GM18873 (cell line): Measurements from ENCODE around the gene PRPF19.

Source experiments
- ATAC-seq: cut with Tn5 transposase; IDR thresholded peaks from one replicate; pipeline ENCODE4 v1.9.1; 2021; ENCODE audit warnings: mild to moderate bottlenecking, moderate library complexity, moderate number of reproducible peaks; ENCODE audit not compliant: unreplicated experiment, low FRiP score

PRPF19 gene

DNA sequence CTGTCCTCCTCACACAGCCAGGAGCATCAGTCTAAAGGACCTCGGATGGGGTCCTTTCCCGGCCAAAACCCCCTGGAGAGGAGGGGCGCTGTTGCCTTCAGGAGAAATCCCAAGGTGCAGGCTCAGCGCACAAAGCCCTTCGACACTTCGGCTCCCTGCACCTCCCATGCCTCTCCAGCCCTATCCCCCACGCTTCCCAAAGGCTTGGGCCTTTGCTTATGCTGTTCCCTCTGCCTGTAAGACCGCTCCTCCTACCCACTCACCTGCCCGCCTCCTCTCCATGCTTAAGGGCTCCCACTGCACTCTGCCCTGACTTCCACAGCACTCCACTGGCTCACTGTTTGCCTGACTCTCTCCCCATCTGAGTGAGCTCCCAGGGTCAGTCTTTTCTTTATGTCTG lies 32.1 kb upstream of the PRPF19 start:
- no peak for ATAC-seq

- ATAC-seq = no peak
Observed at GRCh38 chr11:60937811-60938210, 31.4 kb upstream of the PRPF19 start.

GRCh38 chr11:60937144-60937527 lies 30.8 kb upstream of the PRPF19 start:
- ATAC-seq = no peak

DNA sequence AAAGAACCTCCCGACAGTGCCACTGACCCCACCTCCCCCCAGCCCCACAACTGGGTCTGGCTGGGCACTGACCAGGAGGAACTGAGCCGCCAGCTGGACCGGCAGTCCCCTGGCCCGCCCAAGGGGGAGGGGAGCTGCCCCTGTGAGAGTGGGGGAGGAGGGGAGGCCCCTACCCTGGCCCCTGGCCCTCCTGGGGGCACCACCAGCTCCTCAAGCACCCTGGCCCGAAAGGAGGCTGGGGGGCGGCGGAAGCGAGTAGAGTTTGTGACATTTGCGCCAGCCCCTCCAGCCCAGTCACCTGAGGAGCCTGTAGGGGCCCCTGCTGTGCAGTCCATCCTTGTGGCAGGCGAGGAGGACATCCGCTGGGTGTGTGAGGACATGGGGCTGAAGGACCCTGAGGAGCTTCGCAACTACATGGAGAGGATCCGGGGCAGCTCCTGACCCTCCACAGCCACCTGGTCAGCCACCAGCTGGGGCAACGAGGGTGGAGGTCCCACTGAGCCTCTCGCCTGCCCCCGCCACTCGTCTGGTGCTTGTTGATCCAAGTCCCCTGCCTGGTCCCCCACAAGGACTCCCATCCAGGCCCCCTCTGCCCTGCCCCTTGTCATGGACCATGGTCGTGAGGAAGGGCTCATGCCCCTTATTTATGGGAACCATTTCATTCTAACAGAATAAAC lies 30.2 kb upstream of the PRPF19 start:
- no peak for ATAC-seq

GRCh38 chr11:60935676-60936442 lies 29.5 kb upstream of the PRPF19 start:
- no peak for ATAC-seq

GRCh38 chr11:60934790-60935605 lies 28.6 kb upstream of the PRPF19 start:
- ATAC-seq = no peak

- no peak for ATAC-seq
Observed at GRCh38 chr11:60934124-60934789, 27.9 kb upstream of the PRPF19 start.

- no peak for ATAC-seq
Observed at GRCh38 chr11:60933416-60934123, 27.2 kb upstream of the PRPF19 start.

DNA sequence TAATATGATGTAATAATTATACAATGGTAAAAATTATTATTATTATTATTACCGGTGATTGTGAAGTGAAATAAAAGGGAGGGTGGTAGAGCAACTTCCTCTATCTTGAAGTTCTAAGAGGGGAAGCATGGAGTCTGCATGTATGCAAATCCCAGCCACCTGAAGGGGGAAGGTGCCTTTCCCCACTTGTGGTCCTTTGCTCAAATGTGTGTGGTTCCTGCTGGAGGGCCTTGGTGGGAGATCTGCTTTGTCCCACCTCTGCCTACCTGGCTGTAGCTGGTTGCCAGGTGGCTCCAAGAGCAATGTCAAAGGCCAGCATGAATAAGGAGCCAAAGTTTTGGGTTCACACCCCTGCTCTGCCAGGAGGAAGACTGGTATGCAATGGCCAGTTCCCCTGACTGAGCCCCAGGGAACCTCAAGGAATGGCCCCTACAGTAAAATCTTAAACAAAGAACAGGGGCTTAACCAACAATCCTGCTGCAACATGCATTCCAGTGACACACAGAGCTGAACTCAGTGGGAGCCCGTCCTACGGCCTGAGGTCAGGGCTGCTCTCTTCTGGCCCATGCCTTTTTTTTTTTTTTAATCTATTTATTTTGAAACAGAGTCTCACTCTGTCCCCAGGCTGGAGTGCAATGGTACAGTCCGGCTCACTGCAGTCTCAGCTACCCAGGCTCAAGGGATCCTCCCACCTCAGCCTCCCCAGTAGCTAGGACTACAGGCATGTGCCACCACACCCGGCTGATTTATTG lies 26.4 kb upstream of the PRPF19 start:
- no peak for ATAC-seq

GRCh38 chr11:60931917-60932316 lies 25.5 kb upstream of the PRPF19 start:
- ATAC-seq = no peak

DNA sequence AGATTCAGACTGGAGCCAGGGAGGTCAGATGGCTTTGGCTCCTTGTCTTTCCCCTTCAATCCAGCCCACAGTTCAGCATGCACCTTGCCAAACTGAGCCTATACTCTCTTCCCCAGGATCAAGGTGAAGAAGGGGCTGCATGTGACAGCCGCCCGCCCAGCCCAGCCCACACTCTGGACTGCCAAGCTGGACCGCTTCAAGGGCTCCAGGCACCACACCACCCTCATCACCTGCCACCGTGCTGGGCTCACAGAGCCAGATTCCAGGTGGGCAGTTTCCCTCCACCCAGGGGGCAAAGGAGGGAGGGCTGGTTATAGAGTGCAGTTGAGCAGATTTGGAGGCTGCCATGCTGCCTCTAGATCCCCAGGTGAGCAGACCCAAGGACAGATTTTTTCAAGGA lies 24.0 kb upstream of the PRPF19 start:
- ATAC-seq = no peak

DNA sequence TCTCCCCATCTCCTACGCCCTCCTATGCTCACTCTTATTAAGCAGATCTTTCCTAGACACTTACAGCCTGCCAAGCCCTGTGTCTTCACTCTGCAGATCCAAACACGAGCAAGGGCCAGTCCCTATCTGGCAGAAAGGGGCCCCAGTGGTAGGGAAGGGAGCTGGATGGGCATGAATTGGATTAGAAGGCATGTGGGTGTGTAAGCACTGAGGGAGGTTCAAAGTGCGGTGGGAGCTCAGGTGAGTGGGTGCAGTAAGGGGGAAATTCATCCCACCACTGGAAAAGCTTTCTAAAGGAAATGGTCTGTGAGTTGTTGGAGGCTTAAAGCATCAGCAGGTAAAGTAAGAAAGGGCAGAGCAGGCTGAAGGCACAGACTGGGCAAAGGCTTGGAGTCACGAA lies 23.4 kb upstream of the PRPF19 start:
- ATAC-seq = no peak

DNA sequence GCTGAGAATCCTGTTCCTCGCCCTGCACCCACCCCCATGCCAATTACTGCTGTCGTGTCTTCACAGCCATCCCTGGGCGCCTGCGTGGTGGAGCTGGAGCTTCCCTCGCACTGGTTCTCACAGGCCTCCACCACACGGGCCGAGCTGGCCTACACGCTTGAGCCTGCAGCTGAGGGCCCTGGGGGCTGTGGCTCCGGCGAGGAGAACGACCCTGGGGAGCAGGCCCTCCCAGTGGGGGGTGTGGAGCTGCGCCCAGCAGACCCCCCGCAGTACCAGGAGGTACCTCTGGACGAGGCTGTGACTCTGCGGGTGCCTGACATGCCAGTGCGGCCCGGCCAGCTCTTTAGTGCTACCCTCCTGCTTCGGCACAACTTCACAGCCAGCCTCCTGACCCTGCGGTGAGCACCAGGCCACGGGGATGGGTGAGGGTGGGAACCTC lies 22.2 kb upstream of the PRPF19 start:
- no peak for ATAC-seq

DNA sequence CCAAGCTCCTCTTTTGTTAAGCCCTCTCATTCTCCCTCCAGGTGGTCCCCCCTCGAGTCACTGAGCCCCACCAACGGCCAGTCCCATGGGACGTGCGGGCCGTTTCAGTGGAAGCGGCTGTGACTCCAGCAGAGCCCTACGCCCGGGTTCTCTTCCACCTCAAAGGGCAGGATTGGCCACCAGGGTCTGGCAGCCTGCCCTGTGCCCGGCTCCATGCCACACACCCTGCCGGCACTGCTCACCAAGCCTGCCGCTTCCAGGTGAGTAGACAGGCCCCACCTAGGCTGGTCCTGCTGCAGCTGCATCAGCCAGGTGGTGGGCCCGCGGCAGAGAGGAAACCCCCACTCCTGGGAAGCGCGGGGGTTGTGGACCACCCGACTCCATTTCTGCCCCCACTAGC lies 21.2 kb upstream of the PRPF19 start:
- no peak for ATAC-seq

- no peak for ATAC-seq
Observed at GRCh38 chr11:60927061-60927592, 20.7 kb upstream of the PRPF19 start.

DNA sequence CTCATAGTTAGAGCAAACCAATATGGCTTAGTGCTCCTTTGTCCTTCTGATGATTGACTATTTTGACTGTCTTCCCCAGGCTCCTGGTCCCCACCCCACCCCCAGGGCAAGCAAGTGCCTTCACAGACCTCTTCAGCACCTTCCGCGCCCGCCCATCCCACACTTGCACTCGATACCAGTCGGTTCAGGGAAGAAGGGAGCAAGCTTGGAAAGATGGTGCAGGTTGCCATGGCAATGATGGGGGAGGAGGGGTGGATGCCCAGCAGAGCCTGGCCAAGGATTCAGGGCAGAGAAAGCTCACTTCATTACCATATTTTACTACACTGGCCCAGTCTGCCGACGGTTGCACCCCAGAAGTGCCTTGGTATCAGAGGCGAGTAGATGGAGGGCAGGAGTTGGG lies 20.1 kb upstream of the PRPF19 start:
- no peak for ATAC-seq

DNA sequence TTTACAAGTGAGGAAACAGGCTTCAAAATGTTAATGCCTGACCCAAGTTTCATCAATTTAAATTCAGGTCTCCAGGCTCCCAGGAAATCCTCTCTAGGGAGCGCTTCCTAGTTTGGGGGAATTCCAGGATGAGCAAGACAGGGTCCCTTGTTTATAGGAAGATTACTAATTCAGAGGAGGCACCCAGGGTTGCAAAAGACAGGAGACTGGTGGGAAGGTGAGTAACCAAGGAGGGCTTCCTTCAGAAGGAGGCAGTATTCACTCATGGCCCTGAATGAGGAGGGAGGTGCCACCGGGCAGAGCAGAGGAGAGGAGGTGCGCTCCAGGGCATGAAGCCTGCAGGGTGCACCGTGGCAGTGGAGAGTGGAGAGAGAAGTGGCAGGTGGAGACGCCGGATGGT lies 19.5 kb upstream of the PRPF19 start:
- no peak for ATAC-seq

DNA sequence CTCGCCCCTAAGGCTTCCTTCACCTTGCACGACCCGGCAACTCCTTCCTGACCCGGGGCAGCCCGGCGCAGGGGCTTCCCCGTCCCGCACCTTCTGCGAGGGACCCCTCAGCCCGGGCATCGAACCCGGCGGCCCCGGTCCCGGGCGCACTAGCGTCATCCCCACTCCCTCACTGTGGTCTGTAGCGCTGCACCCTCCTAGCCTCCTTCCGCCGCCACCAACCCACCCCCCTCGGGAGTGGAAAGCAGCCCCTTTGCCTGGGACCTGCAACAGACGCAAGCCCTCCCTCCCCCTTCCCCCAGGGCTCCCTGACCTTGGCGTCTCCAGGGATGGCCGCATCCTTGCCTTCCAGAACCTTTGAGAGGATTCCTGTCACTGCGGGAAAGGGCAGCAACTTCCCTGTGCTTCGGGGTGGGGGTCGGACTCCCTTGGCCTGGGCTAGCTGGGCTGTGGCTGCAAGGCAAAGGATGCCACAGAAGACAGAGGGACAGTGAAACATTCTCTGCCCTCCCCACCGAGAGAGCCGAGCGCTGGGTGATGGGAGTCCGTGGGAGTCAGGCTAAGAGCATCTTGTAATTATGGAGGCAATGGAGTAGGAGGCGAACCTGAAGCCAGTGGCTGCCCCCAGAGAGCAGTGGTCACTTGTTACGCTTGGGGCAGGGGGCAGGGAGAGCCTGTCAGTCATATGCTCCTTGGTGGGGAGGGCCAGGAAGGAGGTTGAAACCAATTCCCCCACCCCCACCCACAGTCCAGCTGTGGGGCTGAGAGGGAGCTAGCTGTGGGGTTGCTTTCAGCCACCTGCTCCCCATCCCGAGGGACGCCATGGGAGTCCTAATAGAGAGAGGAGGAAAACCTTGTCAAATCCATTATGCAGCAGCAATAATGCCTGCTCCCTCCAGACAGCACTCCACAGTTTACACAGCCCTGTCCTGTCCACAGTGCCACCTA lies 18.8 kb upstream of the PRPF19 start:
- no peak for ATAC-seq
